Measurements from ENCODE around the gene SMIM7. TPM values are rescaled to one million over a fixed set of nuclear protein-coding genes. Genes with fewer than 3 reads are reported as not detected.
"Not testable (repeated sequence)": the region's sequence is repeated elsewhere in the genome, so short reads cannot be mapped to it uniquely, and the experiment has no call there.

SMIM7 gene
- total RNA-seq, 2 donors from 2014 or later = 40.5 to 96.2 TPM

DNA sequence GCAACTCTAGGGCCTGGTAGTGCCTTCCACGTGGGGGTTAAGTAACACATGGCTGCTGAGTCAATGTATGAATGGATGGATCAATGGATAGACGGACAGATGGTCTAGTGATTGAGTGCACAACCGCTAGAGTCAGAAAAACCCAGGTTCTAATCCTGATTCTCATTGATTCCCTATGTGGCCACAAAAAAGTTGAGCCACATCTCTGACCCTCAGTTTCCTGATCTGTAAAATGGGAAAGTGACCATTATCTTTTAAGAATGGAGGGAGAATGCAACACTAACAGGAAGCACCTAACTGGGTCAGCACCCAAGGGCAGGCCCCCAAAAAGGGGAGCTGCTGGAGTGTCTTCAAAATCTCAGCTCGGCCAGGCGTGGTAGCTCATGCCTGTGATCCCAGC is 2.6 kb downstream of the SMIM7 start:
- DNase-seq (no peak), ATAC-seq (no peak)
- Histone ChIP-seq H3K9me3 (no peaks in the 10 kb centered on the region), H3K36me3 (replicated peaks in 1 of 2; ENCODE audit: insufficient read depth in 1 of 2, low read depth in 2 of 2) (peaks cover 4 to 32% of the 10 kb centered on the region in 2 donors), H3K4me3 (no peak overlapping the region), H3K27ac (no peak overlapping the region), H3K27me3 (no peaks in the 10 kb centered on the region), H3K4me1 (peaks cover 35% of the 10 kb centered on the region)
- intact Hi-C loops (cut with DNase I) = no loop called here
- TF ChIP-seq POLR2A (IDR thresholded peaks at IDR 0.05) = no peak
- TF ChIP-seq, protein P1, sequence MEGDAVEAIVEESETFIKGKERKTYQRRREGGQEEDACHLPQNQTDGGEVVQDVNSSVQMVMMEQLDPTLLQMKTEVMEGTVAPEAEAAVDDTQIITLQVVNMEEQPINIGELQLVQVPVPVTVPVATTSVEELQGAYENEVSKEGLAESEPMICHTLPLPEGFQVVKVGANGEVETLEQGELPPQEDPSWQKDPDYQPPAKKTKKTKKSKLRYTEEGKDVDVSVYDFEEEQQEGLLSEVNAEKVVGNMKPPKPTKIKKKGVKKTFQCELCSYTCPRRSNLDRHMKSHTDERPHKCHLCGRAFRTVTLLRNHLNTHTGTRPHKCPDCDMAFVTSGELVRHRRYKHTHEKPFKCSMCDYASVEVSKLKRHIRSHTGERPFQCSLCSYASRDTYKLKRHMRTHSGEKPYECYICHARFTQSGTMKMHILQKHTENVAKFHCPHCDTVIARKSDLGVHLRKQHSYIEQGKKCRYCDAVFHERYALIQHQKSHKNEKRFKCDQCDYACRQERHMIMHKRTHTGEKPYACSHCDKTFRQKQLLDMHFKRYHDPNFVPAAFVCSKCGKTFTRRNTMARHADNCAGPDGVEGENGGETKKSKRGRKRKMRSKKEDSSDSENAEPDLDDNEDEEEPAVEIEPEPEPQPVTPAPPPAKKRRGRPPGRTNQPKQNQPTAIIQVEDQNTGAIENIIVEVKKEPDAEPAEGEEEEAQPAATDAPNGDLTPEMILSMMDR (IDR thresholded peaks at IDR 0.05) = no peak
- WGBS, 2 donors = 75 to 76% methylated on average over 5 of the region's 5 CpGs

DNA sequence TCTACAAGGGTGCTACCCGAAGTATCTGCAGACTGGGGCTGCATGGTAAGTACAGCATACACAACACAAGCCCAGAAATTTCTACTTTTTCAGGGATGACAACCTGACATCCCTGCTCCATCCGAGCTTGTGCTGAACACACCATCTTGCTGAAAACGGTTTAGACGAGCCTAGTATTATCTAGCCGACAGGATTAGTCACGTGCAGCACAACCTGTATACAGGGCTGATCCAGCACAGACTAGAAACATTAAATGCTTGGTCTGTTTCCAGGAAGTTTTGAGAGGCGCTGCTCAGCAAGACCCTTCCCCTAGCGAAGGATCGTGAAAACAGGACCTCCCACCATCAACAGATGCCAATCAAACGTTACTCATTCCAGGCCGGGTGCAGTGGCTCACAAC is 4.2 kb downstream of the SMIM7 start:
- DNase-seq (no peak), ATAC-seq (no peak)
- 79 to 83% methylated on average over 11 of the region's 11 CpGs for WGBS, 2 donors
- Histone ChIP-seq H3K27me3 (no peaks in the 10 kb centered on the region), H3K36me3 (replicated peaks in 1 of 2; ENCODE audit: insufficient read depth in 1 of 2, low read depth in 2 of 2) (peaks cover 6 to 40% of the 10 kb centered on the region in 2 donors), H3K4me1 (peaks cover 26% of the 10 kb centered on the region), H3K4me3 (no peak overlapping the region), H3K27ac (no peak overlapping the region), H3K9me3 (no peaks in the 10 kb centered on the region)
- TF ChIP-seq, protein P1 (IDR thresholded peaks at IDR 0.05) = no peak
- no peak for TF ChIP-seq POLR2A (IDR thresholded peaks at IDR 0.05)
- intact Hi-C loops (cut with DNase I) = no loop called here

DNA sequence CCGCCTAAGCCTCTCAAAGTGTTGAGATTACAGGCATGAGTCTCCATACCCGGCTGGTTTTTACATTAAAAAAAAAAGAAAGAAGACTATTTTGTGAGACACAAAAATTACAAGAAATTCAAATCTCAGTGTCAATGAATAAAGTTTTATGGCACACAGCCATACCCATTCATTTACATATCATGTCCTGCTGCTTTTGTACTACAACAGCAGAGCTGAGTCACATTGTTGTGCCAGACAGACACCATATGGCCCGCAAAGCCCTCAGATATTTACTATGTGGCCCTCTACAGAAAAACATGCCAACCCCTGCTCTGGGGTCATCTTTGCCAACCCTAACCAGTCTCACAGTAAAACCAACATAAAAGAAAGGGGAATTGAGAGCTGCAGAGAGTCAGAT is 5.3 kb downstream of the SMIM7 start:
- intact Hi-C loops (cut with DNase I) = no loop called here
- Histone ChIP-seq H3K4me3 (no peak overlapping the region), H3K9me3 (no peaks in the 10 kb centered on the region), H3K27ac (no peak overlapping the region), H3K36me3 (replicated peaks in 1 of 2; ENCODE audit: insufficient read depth in 1 of 2, low read depth in 2 of 2) (peaks cover 6 to 43% of the 10 kb centered on the region in 2 donors), H3K4me1 (peaks cover 26% of the 10 kb centered on the region), H3K27me3 (no peaks in the 10 kb centered on the region)
- DNase-seq = no peak
- WGBS, 2 donors = 85 to 94% methylated on average over 3 of the region's 3 CpGs
- TF ChIP-seq POLR2A (IDR thresholded peaks at IDR 0.05) = no peak
- no peak for ATAC-seq

DNA sequence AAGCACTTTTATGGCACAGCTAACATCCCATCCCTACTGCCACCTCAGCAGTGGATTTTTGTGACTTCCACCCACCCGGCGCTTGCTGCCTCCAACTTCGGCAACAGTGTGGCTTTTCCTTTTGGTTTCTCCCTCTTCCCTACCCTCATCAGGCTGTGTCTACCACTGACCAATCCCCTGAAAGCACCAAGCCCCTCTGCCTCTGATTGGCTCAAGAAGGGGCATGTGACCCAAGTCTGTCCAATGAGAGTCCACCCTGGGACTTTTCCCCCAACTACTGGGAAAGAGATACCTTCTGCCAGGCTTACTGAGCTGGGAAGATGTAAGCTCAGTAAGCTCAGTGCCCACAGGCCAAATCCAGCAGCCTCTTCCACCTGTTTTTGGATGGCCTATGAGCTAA is 5.8 kb downstream of the SMIM7 start:
- Histone ChIP-seq H3K4me1 (peaks cover 23% of the 10 kb centered on the region), H3K9me3 (no peaks in the 10 kb centered on the region), H3K4me3 (no peak overlapping the region), H3K27ac (no peak overlapping the region), H3K36me3 (replicated peaks in 1 of 2; ENCODE audit: insufficient read depth in 1 of 2, low read depth in 2 of 2) (peaks cover 6 to 43% of the 10 kb centered on the region in 2 donors), H3K27me3 (no peaks in the 10 kb centered on the region)
- 90 to 92% methylated on average over 3 of the region's 3 CpGs for WGBS, 2 donors
- intact Hi-C loops (cut with DNase I) = no loop called here
- DNase-seq (no peak), ATAC-seq (no peak)
- TF ChIP-seq POLR2A (IDR thresholded peaks at IDR 0.05) = no peak
- TF ChIP-seq, protein P1 (IDR thresholded peaks at IDR 0.05) = no peak

DNA sequence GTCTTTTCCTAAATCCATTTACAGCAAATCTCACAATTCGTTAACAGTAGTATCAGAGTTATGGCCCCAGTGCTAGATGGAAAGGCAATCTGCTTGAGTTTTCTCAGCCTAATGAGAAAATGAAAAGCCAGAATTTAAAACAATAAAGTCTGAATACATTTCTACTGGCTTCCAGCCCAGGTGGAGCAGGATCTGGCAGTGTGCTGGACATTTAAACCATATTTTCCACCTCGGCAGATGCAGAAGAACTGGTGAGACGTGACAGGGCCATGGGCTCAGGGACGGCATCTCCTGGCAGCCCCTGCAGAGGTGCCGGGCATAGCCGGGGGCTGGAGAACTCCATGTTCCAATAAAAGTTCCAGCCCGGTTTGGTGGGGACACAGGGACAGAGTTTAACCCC is 7.1 kb downstream of the SMIM7 start:
- TF ChIP-seq POLR2A (IDR thresholded peaks at IDR 0.05) = no peak
- TF ChIP-seq, protein P1 (IDR thresholded peaks at IDR 0.05) = no peak
- no peaks in the 10 kb centered on the region for H3K27me3 ChIP-seq
- WGBS, 2 donors = 75 to 96% methylated on average over 7 of the region's 7 CpGs
- H3K9me3 ChIP-seq = no peaks in the 10 kb centered on the region
- intact Hi-C loops (cut with DNase I) = no loop called here
- H3K36me3 ChIP-seq (replicated peaks in 1 of 2; ENCODE audit: insufficient read depth in 1 of 2, low read depth in 2 of 2) = peaks cover 6 to 37% of the 10 kb centered on the region in 2 donors
- DNase-seq = no peak
- no peak overlapping the region for H3K27ac ChIP-seq
- peaks cover 10% of the 10 kb centered on the region for H3K4me1 ChIP-seq
- no peak overlapping the region for H3K4me3 ChIP-seq
- no peak for ATAC-seq

DNA sequence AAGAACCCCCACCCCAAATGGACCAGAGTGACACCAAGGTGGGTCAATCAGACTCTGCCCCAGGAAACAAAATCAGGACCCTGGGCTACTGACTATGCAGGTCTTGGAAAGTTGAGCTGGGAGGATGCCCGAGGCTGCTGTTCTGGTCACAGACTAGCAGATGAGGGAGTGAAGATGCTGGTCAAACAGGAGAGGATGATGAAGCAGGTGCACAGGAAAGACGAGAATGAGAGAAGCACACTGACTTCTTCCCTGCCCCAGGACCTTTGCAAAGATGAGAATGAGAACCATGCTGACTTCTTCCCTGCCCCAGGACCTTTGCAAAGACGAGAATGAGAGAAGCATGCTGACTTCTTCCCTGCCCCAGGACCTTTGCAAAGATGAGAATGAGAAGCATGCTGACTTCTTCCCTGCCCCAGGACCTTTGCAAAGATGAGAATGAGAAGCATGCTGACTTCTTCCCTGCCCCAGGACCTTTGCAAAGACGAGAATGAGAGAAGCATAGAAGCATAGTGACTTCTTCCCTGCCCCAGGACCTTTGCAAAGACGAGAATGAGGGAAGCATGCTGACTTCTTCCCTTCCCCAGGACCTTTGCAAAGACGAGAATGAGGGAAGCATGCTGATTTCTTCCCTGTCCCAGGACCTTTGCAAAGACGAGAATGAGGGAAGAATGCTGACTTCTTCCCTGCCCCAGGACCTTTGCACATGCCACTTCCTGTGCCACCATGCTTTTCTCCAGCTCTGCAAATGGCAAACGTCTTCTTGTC is 8.3 kb downstream of the SMIM7 start:
- H3K9me3 ChIP-seq, ATAC-seq, H3K4me3 ChIP-seq: not testable (repeated sequence)

More for the DNA sequence above, 8.3 kb downstream of the SMIM7 start:
- intact Hi-C loops (cut with DNase I); H3K27ac ChIP-seq; H3K4me1 ChIP-seq; DNase-seq; H3K27me3 ChIP-seq: not testable (repeated sequence)
- H3K36me3 ChIP-seq (replicated peaks in 1 of 2; ENCODE audit: insufficient read depth in 1 of 2, low read depth in 2 of 2) = peaks cover 6 to 35% of the 10 kb centered on the region in 2 donors
- WGBS, 2 donors = 88 to 90% methylated on average over 8 of the region's 8 CpGs

Data from body of pancreas (tissue), 4 donors.